ENCODE results near the gene ZNF573. TPM values are rescaled to one million over a fixed set of nuclear protein-coding genes. Genes with fewer than 3 reads are reported as not detected.
A peak's percentile ranks its signal among the peaks of the same experiment; 100 is the strongest.

The ZNF573 gene
- total and polyA plus RNA-seq, 2 of the 13 experiments (the other 11 are each of a cell fraction or from before 2014, with no cell fraction given): 3.1 to 9.3 TPM

DNA sequence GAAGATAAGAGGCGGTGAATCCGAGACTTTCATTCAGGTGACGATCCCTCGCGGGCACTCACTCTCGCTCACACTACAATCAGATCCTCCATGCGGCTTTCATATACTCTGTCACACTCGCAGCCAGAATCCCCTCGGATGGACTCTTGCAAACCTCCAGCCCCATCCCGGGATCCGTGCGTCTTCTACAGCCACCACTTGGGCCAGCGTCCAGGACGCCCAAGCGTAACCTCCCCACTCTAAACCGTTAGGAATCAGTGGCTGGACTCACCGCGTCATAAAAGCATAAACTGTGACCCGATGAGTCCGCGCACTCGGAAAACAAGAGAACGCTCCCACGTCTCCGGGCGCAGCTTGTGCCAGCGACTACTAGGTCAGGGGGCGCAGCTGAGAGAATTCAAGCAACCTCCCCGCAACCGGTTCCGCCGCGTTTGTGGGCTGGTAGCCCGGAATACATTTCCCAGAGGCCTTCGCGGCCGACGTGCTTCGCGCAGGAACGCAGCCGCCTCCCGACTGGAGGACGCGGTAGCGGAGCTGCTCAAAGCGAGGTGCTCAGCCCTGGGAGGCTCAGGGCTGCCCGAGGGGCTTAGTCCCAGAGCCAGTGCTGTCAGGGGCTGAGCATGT is 87.4 kb downstream of the ZNF573 start (continued):
- TF ChIP-seq, protein P1, sequence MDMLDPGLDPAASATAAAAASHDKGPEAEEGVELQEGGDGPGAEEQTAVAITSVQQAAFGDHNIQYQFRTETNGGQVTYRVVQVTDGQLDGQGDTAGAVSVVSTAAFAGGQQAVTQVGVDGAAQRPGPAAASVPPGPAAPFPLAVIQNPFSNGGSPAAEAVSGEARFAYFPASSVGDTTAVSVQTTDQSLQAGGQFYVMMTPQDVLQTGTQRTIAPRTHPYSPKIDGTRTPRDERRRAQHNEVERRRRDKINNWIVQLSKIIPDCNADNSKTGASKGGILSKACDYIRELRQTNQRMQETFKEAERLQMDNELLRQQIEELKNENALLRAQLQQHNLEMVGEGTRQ (IDR thresholded peaks at IDR 0.05; ENCODE audit: low read depth, low read length): no peak
- TF ChIP-seq, protein P1 (CRISPR knock-in tag; IDR thresholded peaks at IDR 0.05; ENCODE audit: borderline replicate concordance): no peak
- TF ChIP-seq ZNF570 (CRISPR knock-in tag; IDR thresholded peaks at IDR 0.05; ENCODE audit: borderline replicate concordance): no peak
- peak; percentile 58 for TF ChIP-seq ZNF263 (CRISPR knock-in tag; IDR thresholded peaks at IDR 0.05)
- no peak for TF ChIP-seq ZFP37 (CRISPR knock-in tag; IDR thresholded peaks at IDR 0.05; ENCODE audit: borderline replicate concordance)
- no peak for TF ChIP-seq KDM5A (IDR thresholded peaks at IDR 0.05; ENCODE audit: borderline replicate concordance, low read length)
- no peak for TF ChIP-seq ZNF790 (CRISPR knock-in tag; IDR thresholded peaks at IDR 0.05; ENCODE audit: borderline replicate concordance)
- TF ChIP-seq ONECUT2 (CRISPR knock-in tag; IDR thresholded peaks at IDR 0.05): no peak
- TF ChIP-seq ZNF572 (CRISPR knock-in tag; IDR thresholded peaks at IDR 0.05): peak; percentile 80; the same call in 1 of the 2 replicates
- no peak for TF ChIP-seq MBD4 (IDR thresholded peaks at IDR 0.05; ENCODE audit: borderline replicate concordance, low read length)
- TF ChIP-seq ZNF569 (CRISPR knock-in tag; IDR thresholded peaks at IDR 0.05; ENCODE audit: borderline replicate concordance): no peak
- TF ChIP-seq ZMYM3 (CRISPR knock-in tag; IDR thresholded peaks at IDR 0.05): 0 out of 2 replicates have a peak, but pooled peaks have one; percentile 15
- TF ChIP-seq, protein P2, sequence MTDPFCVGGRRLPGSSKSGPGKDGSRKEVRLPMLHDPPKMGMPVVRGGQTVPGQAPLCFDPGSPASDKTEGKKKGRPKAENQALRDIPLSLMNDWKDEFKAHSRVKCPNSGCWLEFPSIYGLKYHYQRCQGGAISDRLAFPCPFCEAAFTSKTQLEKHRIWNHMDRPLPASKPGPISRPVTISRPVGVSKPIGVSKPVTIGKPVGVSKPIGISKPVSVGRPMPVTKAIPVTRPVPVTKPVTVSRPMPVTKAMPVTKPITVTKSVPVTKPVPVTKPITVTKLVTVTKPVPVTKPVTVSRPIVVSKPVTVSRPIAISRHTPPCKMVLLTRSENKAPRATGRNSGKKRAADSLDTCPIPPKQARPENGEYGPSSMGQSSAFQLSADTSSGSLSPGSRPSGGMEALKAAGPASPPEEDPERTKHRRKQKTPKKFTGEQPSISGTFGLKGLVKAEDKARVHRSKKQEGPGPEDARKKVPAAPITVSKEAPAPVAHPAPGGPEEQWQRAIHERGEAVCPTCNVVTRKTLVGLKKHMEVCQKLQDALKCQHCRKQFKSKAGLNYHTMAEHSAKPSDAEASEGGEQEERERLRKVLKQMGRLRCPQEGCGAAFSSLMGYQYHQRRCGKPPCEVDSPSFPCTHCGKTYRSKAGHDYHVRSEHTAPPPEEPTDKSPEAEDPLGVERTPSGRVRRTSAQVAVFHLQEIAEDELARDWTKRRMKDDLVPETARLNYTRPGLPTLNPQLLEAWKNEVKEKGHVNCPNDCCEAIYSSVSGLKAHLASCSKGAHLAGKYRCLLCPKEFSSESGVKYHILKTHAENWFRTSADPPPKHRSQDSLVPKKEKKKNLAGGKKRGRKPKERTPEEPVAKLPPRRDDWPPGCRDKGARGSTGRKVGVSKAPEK (CRISPR knock-in tag; IDR thresholded peaks at IDR 0.05; ENCODE audit: borderline replicate concordance): no peak
- TF ChIP-seq POLR2AphosphoS5 (IDR thresholded peaks at IDR 0.05; ENCODE audit: low read depth, low read length): peak; percentile 83
- TF ChIP-seq ZFP90 (CRISPR knock-in tag; IDR thresholded peaks at IDR 0.05; ENCODE audit: borderline replicate concordance): peak; percentile 78; the same call in 1 of the 2 replicates
- no peak for TF ChIP-seq IRX3 (CRISPR knock-in tag; IDR thresholded peaks at IDR 0.05; ENCODE audit: borderline replicate concordance, low read depth)
- TF ChIP-seq, protein P3, sequence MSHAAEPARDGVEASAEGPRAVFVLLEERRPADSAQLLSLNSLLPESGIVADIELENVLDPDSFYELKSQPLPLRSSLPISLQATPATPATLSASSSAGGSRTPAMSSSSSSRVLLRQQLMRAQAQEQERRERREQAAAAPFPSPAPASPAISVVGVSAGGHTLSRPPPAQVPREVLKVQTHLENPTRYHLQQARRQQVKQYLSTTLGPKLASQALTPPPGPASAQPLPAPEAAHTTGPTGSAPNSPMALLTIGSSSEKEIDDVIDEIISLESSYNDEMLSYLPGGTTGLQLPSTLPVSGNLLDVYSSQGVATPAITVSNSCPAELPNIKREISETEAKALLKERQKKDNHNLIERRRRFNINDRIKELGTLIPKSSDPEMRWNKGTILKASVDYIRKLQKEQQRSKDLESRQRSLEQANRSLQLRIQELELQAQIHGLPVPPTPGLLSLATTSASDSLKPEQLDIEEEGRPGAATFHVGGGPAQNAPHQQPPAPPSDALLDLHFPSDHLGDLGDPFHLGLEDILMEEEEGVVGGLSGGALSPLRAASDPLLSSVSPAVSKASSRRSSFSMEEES (CRISPR knock-in tag; IDR thresholded peaks at IDR 0.05): peak; percentile 49
- TF ChIP-seq HMG20A (CRISPR knock-in tag; IDR thresholded peaks at IDR 0.05; ENCODE audit: borderline replicate concordance): no peak
- no peak for TF ChIP-seq SRSF4 (IDR thresholded peaks at IDR 0.05; ENCODE audit: low read depth, low read length, poor library complexity, severe bottlenecking)
- no peak for TF ChIP-seq ZFP62 (CRISPR knock-in tag; IDR thresholded peaks at IDR 0.05)
- TF ChIP-seq ZNF333 (CRISPR knock-in tag; IDR thresholded peaks at IDR 0.05; ENCODE audit: borderline replicate concordance): no peak
- no peak for TF ChIP-seq ZNF703 (CRISPR knock-in tag; IDR thresholded peaks at IDR 0.05; ENCODE audit: borderline replicate concordance)

Measured in HepG2 (cell line).